WERI-Rb-1 (cell line): Measurements from ENCODE around the gene MT1B.

Source experiments
- DNase-seq: peaks from one replicate; pipeline ENCODE4 v3.0.0-alpha.2; 2020
- H3K27ac ChIP-seq: fragments of 250-450 bp; sonication (Bioruptor Pico); 2 replicates; pipeline ENCODE4 v1.5.1; 2020; ENCODE audit warnings: mild to moderate bottlenecking, moderate library complexity
- H3K27me3 ChIP-seq: fragments of 250-450 bp; sonication (Bioruptor Pico); 2 replicates; pipeline ENCODE4 v1.5.1; 2021; ENCODE audit warnings: mild to moderate bottlenecking, low read depth, moderate library complexity; ENCODE audit not compliant: insufficient read depth, severe bottlenecking
- H3K36me3 ChIP-seq: fragments of 250-450 bp; sonication (Bioruptor Pico); 2 replicates; pipeline ENCODE4 v1.5.1; 2020; ENCODE audit warnings: mild to moderate bottlenecking, moderate library complexity
- H3K4me3 ChIP-seq: 2 replicates; pipeline ENCODE4 v1.5.1; 2011; ENCODE audit warnings: low read depth, mild to moderate bottlenecking, control low read depth, low read length
- H3K9me3 ChIP-seq: fragments of 250-450 bp; sonication (Bioruptor Pico); 2 replicates; pipeline ENCODE4 v1.5.1; 2021; ENCODE audit warnings: mild to moderate bottlenecking, moderate library complexity; ENCODE audit not compliant: severe bottlenecking
- TF ChIP-seq, protein P1 (sequence below): IDR thresholded peaks from 2 replicates; pipeline ENCODE4 v1.5.1; 2011; ENCODE audit warnings: low read depth, mild to moderate bottlenecking, control low read depth, inconsistent platforms, low read length

MT1B gene

DNA sequence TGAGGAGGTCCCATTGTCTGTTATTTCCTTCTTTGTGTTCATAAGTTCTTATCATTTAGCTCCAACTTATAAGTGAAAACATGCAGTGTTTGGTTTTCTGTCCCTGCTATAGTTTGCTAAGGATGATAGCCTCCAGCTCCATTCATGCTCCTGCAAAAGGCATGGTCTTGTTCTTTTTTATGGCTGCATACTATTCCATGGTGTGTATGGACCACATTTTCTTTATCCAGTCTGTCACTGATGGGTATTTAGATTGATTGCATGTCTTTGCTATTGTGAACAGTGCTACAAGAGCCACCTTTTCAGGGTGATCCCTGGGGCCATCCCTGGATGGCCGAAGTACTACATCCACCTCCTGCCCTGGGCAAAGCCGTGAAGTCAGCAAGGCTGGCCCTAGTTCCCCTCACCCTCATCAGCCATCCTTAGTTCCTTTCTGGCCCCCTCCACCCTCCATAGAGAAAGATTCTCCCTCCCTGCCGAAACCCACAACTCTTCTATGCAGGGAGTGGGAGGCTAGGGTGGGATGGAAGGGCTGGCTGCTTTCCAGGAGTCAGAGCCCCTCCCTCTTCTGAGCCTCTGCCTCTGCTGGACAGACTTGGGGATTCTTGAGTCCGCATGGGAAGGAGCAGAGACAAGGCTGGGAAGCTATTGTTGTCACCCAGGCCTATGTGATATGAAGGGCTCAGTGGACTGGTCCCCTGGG, 38.9 kb downstream of the MT1B start:
- H3K4me3 ChIP-seq: no peak overlapping the region
- H3K27me3 ChIP-seq: no peaks in the 10 kb centered on the region
- TF ChIP-seq, protein P1, sequence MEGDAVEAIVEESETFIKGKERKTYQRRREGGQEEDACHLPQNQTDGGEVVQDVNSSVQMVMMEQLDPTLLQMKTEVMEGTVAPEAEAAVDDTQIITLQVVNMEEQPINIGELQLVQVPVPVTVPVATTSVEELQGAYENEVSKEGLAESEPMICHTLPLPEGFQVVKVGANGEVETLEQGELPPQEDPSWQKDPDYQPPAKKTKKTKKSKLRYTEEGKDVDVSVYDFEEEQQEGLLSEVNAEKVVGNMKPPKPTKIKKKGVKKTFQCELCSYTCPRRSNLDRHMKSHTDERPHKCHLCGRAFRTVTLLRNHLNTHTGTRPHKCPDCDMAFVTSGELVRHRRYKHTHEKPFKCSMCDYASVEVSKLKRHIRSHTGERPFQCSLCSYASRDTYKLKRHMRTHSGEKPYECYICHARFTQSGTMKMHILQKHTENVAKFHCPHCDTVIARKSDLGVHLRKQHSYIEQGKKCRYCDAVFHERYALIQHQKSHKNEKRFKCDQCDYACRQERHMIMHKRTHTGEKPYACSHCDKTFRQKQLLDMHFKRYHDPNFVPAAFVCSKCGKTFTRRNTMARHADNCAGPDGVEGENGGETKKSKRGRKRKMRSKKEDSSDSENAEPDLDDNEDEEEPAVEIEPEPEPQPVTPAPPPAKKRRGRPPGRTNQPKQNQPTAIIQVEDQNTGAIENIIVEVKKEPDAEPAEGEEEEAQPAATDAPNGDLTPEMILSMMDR: no peak
- no peaks in the 10 kb centered on the region for H3K9me3 ChIP-seq
- H3K36me3 ChIP-seq: no peaks in the 10 kb centered on the region
- no peak overlapping the region for H3K27ac ChIP-seq
- no peak for DNase-seq

DNA sequence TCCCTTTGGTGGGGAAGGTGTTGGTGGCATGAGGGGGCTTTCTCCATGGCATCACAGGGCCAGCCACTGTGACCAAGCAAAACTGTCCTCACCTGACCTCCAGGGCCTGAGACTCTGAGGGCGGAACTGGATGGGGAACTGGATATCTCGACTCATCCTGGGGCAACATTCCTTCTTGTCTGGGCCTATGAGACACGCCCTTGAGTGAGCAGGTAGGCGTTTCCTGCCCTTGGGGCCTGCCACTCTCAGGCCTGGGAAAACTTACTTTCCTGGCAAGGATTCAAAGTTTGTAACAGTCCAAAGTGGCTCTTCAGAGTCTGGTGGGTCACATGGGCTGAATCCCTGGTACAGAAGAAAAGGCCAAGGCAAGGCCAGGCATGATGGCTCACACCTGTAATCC, 40.2 kb downstream of the MT1B start:
- DNase-seq: no peak
- no peak overlapping the region for H3K27ac ChIP-seq

DNA sequence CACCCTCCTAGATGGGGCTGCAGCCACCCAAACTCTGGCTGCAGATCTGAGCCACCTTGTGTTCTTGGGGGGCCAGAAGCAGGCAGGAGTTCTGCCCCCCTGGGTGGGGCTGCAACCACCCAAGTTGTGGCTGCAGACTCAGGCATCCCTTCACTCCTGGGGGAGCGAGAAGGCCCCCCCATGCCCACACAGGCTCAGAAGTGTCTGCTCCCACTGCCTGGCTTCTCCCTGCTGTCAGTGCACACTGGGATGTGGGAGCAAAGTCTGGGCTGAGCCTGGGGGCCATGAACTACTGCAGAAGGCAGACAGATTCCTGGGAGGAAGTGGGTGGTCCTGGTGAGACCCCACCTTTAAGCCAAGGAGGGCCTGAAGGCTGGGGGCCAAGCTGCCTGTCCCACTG, 43.6 kb downstream of the MT1B start:
- Histone ChIP-seq H3K27me3 (no peaks in the 10 kb centered on the region), H3K4me3 (no peak overlapping the region), H3K27ac (no peak overlapping the region), H3K9me3 (peaks cover 5% of the 10 kb centered on the region), H3K36me3 (no peaks in the 10 kb centered on the region)
- TF ChIP-seq, protein P1: no peak
- no peak for DNase-seq

More for the DNA sequence above, 40.2 kb downstream of the MT1B start:
- H3K36me3 ChIP-seq: no peaks in the 10 kb centered on the region
- no peak overlapping the region for H3K4me3 ChIP-seq
- TF ChIP-seq, protein P1: no peak
- no peaks in the 10 kb centered on the region for H3K9me3 ChIP-seq
- no peaks in the 10 kb centered on the region for H3K27me3 ChIP-seq

DNA sequence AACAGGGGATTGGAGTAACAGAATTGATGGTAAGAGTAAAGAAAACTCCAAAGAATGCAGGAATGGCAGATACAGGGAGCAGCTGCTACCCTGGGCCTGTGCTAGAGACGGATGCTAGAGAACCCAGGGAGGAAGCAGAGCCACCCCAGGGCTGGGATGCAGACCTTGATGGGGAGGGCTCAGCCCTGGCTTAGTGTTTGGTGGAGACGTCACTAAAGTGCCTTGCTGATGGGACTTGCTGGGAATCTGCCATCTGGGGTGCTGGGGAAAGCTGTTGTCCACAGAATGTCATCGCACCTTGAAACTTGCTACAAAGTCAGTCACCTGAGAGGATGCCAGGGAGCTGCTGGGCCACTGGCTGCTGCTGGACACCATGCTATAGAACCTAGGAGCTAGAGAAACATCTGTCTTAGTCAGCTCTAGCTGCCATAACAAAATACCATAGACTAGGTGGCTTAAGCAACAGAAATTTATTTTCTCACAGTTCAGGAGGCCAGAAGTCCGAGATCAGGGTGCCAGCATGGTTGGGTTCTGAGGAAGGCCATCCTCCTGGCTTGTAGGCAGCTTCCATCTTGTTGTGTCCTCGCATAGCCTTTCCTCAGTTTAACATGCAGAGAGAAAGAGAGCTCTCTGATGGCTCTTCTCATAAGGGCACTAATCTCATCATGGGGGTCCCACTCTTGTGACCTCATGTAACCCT, 45.9 kb downstream of the MT1B start:
- Histone ChIP-seq H3K27me3 (no peaks in the 10 kb centered on the region), H3K36me3 (no peaks in the 10 kb centered on the region), H3K27ac (no peak overlapping the region), H3K9me3 (peaks cover 5% of the 10 kb centered on the region), H3K4me3 (no peak overlapping the region)
- no peak for DNase-seq
- TF ChIP-seq, protein P1: no peak

DNA sequence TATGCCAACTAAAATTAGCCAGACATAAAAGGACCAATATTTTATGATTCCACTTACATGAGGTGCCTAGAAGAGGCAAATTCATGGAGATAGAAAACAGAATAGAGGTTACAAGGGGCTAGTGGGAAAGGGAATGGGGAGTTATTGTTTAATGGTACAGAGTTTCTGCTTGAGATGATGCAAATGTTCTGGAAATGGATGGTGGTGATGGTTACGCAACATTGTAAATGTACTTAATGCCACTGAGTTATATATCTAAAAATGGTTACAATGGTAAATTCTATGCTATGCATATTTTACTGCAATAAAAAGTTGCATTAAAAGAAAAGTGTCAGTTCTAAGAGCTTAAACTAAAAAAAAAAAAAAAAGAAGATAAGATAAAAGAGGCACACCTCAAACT, 48.5 kb downstream of the MT1B start:
- H3K27ac ChIP-seq: no peak overlapping the region
- no peak for DNase-seq
- no peaks in the 10 kb centered on the region for H3K36me3 ChIP-seq
- peaks cover 5% of the 10 kb centered on the region for H3K9me3 ChIP-seq
- TF ChIP-seq, protein P1: no peak
- no peak overlapping the region for H3K4me3 ChIP-seq
- no peaks in the 10 kb centered on the region for H3K27me3 ChIP-seq
